GM10266 (cell line): ENCODE measurements around the gene GNA14.

Experiments used
- DNase-seq: peaks from one replicate; pipeline ENCODE4 v3.0.0; 2012; ENCODE audit errors: extremely low spot score
- TF ChIP-seq, protein P1 (sequence below): IDR thresholded peaks from 2 replicates; pipeline ENCODE4 v1.5.1; 2012; ENCODE audit warnings: mild to moderate bottlenecking, low read depth; ENCODE audit not compliant: control insufficient read depth, insufficient read depth; ENCODE audit errors: missing control alignments

The GNA14 gene

DNA sequence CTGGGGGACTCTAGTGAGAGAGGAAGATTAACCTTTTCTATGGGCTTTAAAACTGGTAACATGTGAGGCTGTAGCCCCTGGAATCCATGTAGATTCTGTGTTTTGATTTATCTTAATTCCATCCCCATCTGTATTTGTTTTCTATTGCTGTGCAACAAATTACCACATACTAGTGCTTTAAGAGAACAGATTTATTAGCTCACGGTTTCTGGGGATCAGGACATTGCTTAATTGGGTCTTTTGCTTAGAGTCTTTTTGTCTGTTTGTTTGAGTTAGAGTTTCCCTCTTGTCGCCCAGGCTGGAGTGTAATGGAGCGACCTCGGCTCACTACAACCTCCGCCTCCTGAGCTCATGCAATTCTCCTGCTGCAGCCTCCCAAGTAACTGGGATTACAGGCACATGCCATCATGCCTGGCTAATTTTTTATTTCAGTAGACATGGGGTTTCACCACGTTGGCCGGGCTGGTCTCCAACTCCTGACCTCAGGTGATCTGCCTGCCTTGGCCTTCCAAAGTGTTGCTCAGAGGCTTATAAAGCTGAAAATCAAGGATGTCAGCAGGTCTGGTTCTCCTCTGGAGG is 29.9 kb upstream of the GNA14 start:
- TF ChIP-seq, protein P1, sequence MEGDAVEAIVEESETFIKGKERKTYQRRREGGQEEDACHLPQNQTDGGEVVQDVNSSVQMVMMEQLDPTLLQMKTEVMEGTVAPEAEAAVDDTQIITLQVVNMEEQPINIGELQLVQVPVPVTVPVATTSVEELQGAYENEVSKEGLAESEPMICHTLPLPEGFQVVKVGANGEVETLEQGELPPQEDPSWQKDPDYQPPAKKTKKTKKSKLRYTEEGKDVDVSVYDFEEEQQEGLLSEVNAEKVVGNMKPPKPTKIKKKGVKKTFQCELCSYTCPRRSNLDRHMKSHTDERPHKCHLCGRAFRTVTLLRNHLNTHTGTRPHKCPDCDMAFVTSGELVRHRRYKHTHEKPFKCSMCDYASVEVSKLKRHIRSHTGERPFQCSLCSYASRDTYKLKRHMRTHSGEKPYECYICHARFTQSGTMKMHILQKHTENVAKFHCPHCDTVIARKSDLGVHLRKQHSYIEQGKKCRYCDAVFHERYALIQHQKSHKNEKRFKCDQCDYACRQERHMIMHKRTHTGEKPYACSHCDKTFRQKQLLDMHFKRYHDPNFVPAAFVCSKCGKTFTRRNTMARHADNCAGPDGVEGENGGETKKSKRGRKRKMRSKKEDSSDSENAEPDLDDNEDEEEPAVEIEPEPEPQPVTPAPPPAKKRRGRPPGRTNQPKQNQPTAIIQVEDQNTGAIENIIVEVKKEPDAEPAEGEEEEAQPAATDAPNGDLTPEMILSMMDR, result no peak
- no peak for DNase-seq

DNA sequence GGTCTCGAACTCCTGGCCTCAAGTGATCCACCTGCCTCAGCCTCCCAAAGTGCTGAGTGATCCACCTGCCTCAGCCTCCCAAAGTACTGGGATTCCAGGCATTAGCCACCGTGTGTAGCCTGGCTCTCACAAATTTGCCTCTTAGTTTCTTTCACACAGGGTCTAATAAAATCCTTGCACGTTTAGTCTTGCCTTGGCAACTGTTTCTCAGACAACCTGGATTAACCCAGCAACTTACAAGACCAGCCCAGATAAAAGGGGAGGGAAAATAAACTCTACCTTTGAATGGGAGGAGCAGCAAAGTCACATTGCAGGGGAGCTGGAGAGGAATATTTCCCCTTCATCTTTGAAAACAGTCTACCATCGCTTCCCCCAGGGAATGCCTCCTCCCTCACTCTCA is 29.3 kb upstream of the GNA14 start:
- TF ChIP-seq, protein P1, result no peak
- DNase-seq, result no peak

DNA sequence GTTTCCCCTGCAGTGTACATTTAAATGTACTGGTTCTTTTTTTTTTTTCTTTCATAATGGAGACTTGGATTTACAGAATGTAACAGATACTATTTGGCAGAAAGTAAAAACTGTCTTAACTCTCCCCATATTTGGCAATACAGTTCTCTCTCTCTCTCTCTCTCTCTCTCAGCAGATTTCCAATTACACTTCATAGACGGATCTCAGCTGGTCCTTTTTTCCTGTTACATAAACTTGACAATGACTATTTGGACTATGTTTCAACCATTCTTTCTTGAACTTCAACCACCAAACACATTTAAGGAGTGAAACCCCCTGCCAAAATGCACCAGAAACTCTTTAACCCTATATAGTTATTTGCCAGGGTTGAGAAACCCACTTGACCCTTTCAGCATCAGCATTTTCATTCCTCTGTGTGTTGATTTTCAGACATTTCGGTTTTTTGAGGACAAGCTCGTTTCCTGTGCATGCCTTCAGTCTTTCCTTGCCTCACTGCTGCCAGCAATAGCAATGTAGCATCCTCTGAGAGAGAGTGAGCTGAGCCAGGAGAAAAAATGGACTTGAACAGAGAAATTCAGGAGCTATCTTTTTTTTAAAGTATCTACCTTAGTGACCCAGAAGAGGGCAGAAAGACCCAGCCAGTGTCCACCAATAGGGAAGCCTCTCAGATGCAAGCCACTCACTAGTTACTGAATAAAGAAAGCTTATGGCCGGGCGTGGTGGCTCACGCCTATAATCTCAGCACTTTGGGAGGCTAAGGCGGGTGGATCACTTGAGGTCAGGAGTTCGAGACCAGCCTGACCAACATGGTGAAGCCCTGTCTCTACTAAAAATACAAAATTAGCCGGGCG is 26.0 kb upstream of the GNA14 start:
- DNase-seq, result no peak
- TF ChIP-seq, protein P1, result no peak

DNA sequence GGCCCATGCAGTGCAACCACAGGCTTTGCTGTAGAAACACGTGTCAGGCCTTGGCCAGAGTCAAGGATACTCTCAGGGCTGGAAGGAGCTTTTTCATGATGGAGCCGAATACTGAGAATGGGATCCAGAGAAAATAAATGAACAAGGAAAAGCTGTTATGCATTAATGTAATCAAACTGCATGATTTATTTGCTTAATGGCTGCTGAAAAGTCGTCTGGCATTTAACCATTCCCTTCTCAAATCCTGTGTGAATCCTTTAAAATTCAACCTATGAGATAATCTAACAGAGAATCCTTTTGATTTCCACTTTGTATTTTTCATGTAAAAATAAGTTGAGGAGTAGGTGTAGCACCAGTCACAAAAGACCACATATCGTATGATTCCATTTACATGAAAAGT is 24.1 kb upstream of the GNA14 start:
- no peak for DNase-seq
- TF ChIP-seq, protein P1, result no peak

DNA sequence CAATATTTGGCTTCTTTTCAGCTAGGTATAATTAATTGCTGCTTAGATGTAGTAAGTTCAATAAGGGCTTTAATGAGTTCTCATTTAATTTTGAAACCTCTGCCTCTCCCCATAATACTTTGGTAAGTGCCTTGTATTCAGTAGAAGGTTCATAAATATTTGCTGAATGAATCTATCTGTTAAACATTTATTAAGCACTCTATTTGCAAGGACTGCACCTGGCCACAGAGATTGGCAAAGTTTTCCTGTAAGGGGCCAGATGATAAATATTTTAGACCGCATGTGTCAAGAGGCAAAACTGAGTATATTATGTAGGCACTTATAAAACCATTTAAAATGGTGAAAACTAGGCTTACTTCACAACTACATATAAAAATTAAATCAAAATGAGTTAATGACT is 19.0 kb upstream of the GNA14 start:
- TF ChIP-seq, protein P1, result no peak
- no peak for DNase-seq

DNA sequence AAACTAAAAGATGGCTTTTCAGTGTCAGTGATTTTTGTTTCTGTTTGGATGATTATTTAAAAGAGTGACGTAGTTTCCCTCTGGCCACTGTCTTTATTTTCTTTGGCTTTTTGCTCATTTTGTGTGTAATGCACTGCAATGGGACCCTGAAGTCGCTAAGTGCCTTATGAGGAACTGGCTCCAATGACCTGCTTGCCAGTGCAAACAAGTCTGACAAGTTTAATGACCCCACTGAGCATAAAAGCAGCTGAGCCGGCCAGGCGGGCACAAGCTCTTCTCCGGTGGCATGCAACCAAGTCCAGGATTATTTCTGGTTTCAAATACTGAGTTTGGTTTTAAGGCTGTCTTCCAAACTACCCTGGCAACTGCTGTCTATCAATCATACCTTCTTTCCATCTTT is 15.6 kb upstream of the GNA14 start:
- DNase-seq, result no peak
- TF ChIP-seq, protein P1, result no peak

DNA sequence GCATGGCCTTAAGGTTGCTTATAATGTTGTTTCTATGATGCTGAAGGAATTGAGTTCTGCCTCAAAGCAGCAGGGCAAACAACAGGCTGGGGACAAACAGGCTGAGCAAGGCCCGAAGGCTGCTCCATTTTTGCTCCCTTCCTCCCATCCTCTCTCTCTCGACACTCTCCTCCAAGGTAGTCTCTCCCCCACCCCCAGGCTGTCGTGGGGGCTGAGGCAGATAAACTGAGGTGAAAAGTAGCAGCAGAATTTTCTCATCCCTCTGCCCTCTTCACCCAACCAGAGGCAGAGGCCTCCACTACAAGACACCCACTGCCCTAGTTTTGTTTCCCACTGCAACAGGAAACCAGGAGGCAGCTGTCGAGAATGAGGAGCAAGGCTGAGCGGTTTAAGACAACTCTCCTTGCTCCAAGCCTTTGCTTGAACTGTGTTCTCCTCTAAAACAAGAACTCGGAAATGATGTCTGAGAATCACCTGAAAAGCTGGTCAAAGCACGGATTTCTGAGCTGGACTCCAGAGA is 13.5 kb upstream of the GNA14 start:
- TF ChIP-seq, protein P1, result no peak
- no peak for DNase-seq
